Adrenal gland (tissue), 12 donors: ENCODE results near the gene UROC1. TPM values are rescaled to one million over a fixed set of nuclear protein-coding genes. Genes with fewer than 3 reads are reported as not detected.
A peak's percentile ranks its signal among the peaks of the same experiment; 100 is the strongest.

Experiments used
- DNase-seq, 7 donors: peaks; one replicate each; pipeline ENCODE4 v3.0.0-alpha.2; 2019 to 2020
- H3K27ac ChIP-seq, 5 donors: fragments of 200-600 bp; sonication (generic) in 4 of 5; 1 replicate in 3 of 5; 2 replicates in 2 of 5; pipeline versions ENCODE4 v1.5.1 to v1.8.0; 2016 to 2020; ENCODE audit warnings: mild to moderate bottlenecking in 1 of 5
- H3K27me3 ChIP-seq: fragments of 200-600 bp; 2 replicates; pipeline ENCODE4 v1.8.0; 2021
- H3K36me3 ChIP-seq, 2 donors: fragments of 200-600 bp; replicated peaks in 1 of 2; 1 replicate in 1 of 2; 2 replicates in 1 of 2; pipeline versions ENCODE4 v1.5.1 to v1.8.0; 2018 to 2022
- H3K4me1 ChIP-seq, 2 donors: fragments of 200-600 bp; replicated peaks in 1 of 2; 1 replicate in 1 of 2; 2 replicates in 1 of 2; pipeline versions ENCODE4 v1.5.1 to v1.8.0; 2018 to 2021
- H3K4me3 ChIP-seq, 4 donors: fragments of 200-600 bp; sonication (generic) in 3 of 4; one replicate each; pipeline ENCODE4 v1.5.1; 2016 to 2018
- H3K9me3 ChIP-seq, 3 donors: fragments of 200-600 bp; sonication (generic) in 1 of 3; replicated peaks in 1 of 3; 1 replicate in 2 of 3; 2 replicates in 1 of 3; pipeline versions ENCODE4 v1.5.1 to v1.8.0; 2016 to 2021
- CTCF ChIP-seq, 6 experiments: fragments of 450-650 bp in 4 of 6; fragments of 200-600 bp in 2 of 6; sonication (generic) in 1 of 6; IDR thresholded peaks; 1 replicate in 5 of 6; 2 replicates in 1 of 6; pipeline versions ENCODE4 v1.5.1 to v1.8.0; 2016 to 2021; ENCODE audit warnings: antibody characterized with exemption in 6 of 6, mild to moderate bottlenecking in 2 of 6, moderate library complexity in 1 of 6
- POLR2A ChIP-seq, 2 donors: fragments of 450-650 bp; IDR thresholded peaks; one replicate each; pipeline ENCODE4 v1.6.1; 2017; ENCODE audit warnings: antibody characterized with exemption in 2 of 2, mild to moderate bottlenecking in 2 of 2, moderate library complexity in 1 of 2
- WGBS, 4 donors: extraction: QIAGEN DNeasy Blood & Tissue Kit in 2 of 4; methylation state at CpG; one replicate each; pipeline versions ENCODE4 v1.1.5 to v1.1.7; 2013 to 2017; 5-methylcytosine and 5-hydroxymethylcytosine counted together
- intact Hi-C, 2 donors: fragments of 100-400 bp; cut with DNase I; formaldehyde crosslinking; loops; one replicate each; pipeline versions ENCODE4 v1.14.1 to v1.15.0; 2022 to 2023
- polyA plus RNA-seq, 3 donors: library from polyadenylated mRNA; stranded (reverse); fragments of 200-250 nt in 2 of 3; fragments of 350-450 nt in 1 of 3; fragmentation: Illumina TruSeq in 1 of 3; extraction: RNeasy Lipid Tissue Mini Kit (QIAGEN cat#74804) in 1 of 3; gene quantifications; one replicate each; pipeline ENCODE4 v1.2.3, GENCODE V29; 2013 to 2014
- total RNA-seq, 9 donors: library from RNA; depleted of rRNA in 4 of 9; stranded (reverse); fragments of >200 nt in 4 of 9; fragments of 120-200 nt in 1 of 9; fragmentation: NEBNext Ultra II Directional in 1 of 9; extraction: Animal tissue kit (Norgen Biotek cat#: 25700) in 1 of 9; gene quantifications; one replicate each; pipeline versions ENCODE4 v1.1.0 to v1.2.4, GENCODE V29; 2013 to 2023
- donor health status: healthy with polysubstance abuse.
- donor health status: Bipolar disorder and iron deficiency.
- donor health status: DM: yes; HTN: yes; CAD: no.
- donor health status: DM: no; HTN: no; CAD: no.
- donor health status: DM: no; HTN: no; CAD: no.
- donor health status: DM: yes; HTN: yes; CAD: no.

The UROC1 gene
- total and polyA plus RNA-seq, 12 donors, result under 0.01 to 0.22 (median 0.04) TPM; not detected in 8

- no peaks in the 10 kb centered on the region for H3K27me3 ChIP-seq
- DNase-seq, result peak in 5 of 7 donors; percentile 37 to 64 (median 43)
- WGBS, 4 donors, result 71 to 86% (median 74%) methylated on average over 8 to 18 of the region's 18 CpGs
- H3K9me3 ChIP-seq, result no peaks in the 10 kb centered on the region
- intact Hi-C loops, result no loop called here
- no peaks in the 10 kb centered on the region for H3K36me3 ChIP-seq
- H3K4me1 ChIP-seq, result peaks cover 10 to 12% of the 10 kb centered on the region in 2 donors
- no peak overlapping the region for H3K4me3 ChIP-seq
- peak overlapping the region in 1 of 5 donors; percentile 69 for H3K27ac ChIP-seq
- TF ChIP-seq CTCF (IDR thresholded peaks at IDR 0.05), result no peak
- TF ChIP-seq POLR2A (IDR thresholded peaks at IDR 0.05), result no peak
Measured at GRCh38 chr3:126530171-126531050, 12.8 kb upstream of the UROC1 start.

DNA sequence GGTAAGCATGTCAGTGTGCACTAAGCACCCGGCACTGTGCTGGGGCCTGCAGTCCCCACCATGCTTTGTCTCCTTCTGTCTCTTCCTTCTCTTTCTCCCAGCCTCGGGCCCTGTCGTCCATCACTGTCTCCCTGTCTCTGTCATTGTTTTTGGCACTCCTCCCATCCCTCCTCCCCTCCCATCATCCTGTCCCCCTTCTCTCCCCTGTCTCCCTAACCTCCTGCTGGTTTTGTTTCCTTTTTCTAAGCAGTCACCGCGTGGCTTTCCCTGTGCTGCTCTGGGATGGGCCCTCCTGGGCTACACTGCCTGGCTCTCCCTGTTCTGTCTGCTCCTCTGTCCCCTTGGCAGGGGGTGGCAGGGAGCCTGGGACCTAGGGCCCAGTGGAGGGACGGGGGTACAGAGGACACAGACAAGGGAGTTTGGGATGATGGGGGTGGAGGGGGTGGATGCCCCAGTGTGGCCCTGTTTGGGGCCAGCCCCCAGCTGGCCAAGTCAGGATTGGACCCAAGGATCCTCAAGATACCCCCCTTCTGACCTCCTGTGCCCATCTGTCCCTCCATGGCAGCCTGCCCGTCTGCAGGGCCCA is 12.1 kb upstream of the UROC1 start:
- Histone ChIP-seq H3K9me3 (no peaks in the 10 kb centered on the region), H3K27ac (peak overlapping the region in 2 of 5 donors; percentile 62 to 69), H3K27me3 (no peaks in the 10 kb centered on the region), H3K4me3 (no peak overlapping the region), H3K36me3 (no peaks in the 10 kb centered on the region), H3K4me1 (peaks cover 10 to 15% of the 10 kb centered on the region in 2 donors)
- 54 to 69% (median 66%) methylated on average over 6 to 7 of the region's 7 CpGs for WGBS, 4 donors
- TF ChIP-seq CTCF (IDR thresholded peaks at IDR 0.05), result no peak
- no peak for TF ChIP-seq POLR2A (IDR thresholded peaks at IDR 0.05)
- intact Hi-C loops, result loop anchor here (10.0 kb wide), 3 partner anchors 925 to 1015 kb away; no protein-coding TSS in a partner anchor
- no peak for DNase-seq

- no peaks in the 10 kb centered on the region for H3K36me3 ChIP-seq
- peak in 6 of 7 donors; percentile 61 to 86 (median 74) for DNase-seq
- H3K9me3 ChIP-seq, result no peaks in the 10 kb centered on the region
- peaks cover 15 to 22% of the 10 kb centered on the region in 2 donors for H3K4me1 ChIP-seq
- 47 to 62% (median 49%) methylated on average over 8 to 14 of the region's 14 CpGs for WGBS, 4 donors
- H3K27ac ChIP-seq, result peak overlapping the region in 3 of 5 donors; percentile 11 to 62 (median 60)
- no peak overlapping the region for H3K4me3 ChIP-seq
- H3K27me3 ChIP-seq, result no peaks in the 10 kb centered on the region
- intact Hi-C loops, result loop anchor here (10.0 kb wide), 3 partner anchors 926 to 1016 kb away; no protein-coding TSS in a partner anchor
- peak in 4 of 6 experiments; percentile 12 to 35 (median 32) for TF ChIP-seq CTCF (IDR thresholded peaks at IDR 0.05)
- no peak for TF ChIP-seq POLR2A (IDR thresholded peaks at IDR 0.05)
Measured at GRCh38 chr3:126528800-126529541, 11.4 kb upstream of the UROC1 start.
